Fibroblast of skin of left quadriceps (primary cell): ENCODE measurements around the gene VAMP1.
"Not testable (repeated sequence)": the region's sequence is repeated elsewhere in the genome, so short reads cannot be mapped to it uniquely, and the experiment has no call there.

Source experiments
- DNase-seq, 2 experiments: peaks; one replicate each; pipeline ENCODE4 v3.0.0-alpha.2; 2013; ENCODE audit warnings: low read depth in 2 of 2

VAMP1 gene

DNA sequence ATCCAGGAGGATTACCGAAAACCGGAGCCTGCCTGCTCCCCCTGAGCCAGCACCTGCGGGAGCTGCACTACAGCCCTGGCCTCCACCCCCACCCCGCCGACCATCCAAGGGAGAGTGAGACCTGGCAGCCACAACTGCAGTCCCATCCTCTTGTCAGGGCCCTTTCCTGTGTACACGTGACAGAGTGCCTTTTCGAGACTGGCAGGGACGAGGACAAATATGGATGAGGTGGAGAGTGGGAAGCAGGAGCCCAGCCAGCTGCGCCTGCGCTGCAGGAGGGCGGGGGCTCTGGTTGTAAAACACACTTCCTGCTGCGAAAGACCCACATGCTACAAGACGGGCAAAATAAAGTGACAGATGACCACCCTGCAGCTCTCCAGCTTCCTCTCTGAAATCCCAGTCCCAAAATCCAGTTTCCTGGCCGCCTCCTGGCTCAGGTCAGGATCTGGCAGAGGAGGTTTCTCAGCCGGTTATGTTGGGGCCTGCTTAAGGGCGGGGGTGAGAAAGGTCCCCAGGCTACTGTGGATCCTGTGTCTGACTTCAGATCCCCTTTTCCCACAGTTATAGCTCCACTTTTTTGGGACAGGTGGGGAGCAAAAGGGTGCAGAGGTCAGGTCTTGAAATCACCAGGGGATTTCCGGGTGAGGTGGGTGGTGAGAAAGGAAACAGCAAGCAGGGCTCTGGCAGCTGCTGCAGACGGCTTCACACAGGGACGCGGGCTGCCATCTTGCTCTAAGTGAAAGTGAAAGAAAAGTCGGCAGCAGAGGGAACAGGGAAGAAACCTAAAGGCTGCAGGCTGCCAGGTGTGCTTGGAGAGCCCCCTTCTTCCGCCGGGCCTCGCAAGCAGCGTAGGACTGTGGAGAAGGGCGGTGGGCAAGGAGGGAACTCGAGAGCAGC is 18.9 kb downstream of the VAMP1 start, which contains the start of gene TAPBPL:
TAPBPL (plus strand) TSS at position 695 of the 897 bp plus-strand sequence. CDS start 207 bp downstream, outside the sequence.
- DNase-seq, result peak; percentile 58 to 61

DNA sequence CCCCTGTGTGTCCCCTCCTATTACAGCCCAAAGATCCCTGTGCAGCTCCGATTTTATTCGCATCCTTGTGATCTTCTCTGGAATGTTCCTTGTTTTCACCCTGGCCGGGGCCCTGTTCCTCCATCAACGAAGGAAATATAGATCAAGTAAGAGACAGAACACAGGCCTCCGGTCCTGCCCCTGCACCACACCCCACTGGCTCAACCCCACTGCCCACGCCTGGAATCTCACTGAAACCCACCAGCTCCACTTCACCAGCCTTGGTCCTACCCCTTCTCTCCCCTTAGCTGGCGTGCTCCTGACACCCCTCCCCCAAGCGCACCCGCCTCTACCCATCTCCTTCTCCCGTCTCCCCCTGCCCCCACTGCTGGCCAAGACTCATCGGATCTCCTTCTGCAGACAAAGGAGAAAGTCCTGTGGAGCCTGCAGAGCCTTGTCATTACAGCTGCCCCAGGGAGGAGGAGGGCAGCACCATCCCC is 19.6 kb downstream of the VAMP1 start:
- DNase-seq, result no peak

DNA sequence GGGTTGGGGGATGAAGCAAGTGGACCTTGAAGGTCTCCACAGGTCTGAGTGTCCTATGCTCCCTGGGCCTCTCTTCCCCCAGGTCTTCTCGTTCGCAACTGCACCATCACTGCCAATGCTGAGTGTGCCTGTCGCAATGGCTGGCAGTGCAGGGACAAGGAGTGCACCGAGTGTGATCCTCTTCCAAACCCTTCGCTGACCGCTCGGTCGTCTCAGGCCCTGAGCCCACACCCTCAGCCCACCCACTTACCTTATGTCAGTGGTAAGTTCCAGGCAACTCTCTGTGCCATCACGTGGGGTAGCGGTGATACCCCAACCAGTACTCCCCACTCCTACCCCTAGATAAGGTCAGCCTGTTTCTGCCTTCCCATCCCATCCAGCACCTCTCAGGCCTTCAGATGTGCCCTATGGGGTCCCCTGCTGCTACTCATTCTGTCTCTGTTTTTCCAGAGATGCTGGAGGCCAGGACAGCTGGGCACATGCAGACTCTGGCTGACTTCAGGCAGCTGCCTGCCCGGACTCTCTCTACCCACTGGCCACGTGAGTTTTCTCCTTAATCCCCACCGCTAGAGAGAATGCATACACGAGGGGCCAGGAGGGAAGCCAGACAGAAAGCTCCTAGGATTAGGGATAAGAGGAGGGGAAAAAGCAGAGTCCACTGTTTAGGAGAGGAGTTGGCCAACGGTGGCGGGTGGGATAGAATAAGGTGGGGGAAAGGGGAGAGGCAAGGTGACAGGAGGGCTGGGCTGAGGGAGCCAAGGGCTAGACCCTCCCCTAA is 20.2 kb downstream of the VAMP1 start:
- no peak for DNase-seq

- DNase-seq, result no peak
Observed at GRCh38 chr12:6444704-6445688, 25.5 kb downstream of the VAMP1 start, which contains the start of gene CD27. TSS of gene CD27 (plus strand) at chr12:6444955. CDS start at chr12:6445096, 141 bp downstream.

GRCh38 chr12:6444031-6444430 is 26.4 kb downstream of the VAMP1 start:
- no peak for DNase-seq

DNA sequence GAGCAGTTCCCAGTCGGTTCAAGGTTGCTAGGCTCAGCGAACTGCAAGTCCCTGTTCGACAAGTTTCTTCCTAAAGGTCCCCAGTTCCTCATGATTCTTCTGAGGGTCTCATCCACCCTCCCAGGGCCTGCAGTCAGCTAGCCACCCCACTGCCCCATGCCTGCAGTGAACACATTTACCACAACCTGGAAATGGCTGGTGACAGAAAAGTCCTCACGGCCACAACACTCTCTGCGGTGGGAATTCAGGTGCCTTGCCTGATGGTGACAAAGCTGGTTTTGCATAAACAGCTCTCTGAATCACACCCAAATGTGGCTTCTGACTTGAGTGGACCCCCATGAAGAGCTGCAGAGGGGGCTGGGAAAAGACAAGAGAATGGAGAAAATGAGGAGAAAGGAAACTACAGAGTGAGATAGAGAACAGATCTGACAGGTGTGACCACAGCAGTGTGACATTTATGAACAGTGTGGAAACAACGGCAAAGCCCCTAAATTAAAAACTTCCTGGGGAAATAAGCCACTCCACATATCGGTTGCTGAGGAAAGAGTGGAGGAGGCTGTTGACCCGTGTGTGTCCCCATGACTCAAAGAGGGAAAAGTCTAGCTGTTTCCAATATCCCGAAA is 27.0 kb downstream of the VAMP1 start:
- DNase-seq, result no peak

GRCh38 chr12:6442836-6443235 is 27.6 kb downstream of the VAMP1 start:
- DNase-seq, result no peak

- DNase-seq, result no peak
Observed at GRCh38 chr12:6440391-6440790, 30.1 kb downstream of the VAMP1 start.

GRCh38 chr12:6438345-6438744 is 32.1 kb downstream of the VAMP1 start:
- DNase-seq, result no peak

- DNase-seq, result no peak
Observed at GRCh38 chr12:6437586-6437985, 32.9 kb downstream of the VAMP1 start.

DNA sequence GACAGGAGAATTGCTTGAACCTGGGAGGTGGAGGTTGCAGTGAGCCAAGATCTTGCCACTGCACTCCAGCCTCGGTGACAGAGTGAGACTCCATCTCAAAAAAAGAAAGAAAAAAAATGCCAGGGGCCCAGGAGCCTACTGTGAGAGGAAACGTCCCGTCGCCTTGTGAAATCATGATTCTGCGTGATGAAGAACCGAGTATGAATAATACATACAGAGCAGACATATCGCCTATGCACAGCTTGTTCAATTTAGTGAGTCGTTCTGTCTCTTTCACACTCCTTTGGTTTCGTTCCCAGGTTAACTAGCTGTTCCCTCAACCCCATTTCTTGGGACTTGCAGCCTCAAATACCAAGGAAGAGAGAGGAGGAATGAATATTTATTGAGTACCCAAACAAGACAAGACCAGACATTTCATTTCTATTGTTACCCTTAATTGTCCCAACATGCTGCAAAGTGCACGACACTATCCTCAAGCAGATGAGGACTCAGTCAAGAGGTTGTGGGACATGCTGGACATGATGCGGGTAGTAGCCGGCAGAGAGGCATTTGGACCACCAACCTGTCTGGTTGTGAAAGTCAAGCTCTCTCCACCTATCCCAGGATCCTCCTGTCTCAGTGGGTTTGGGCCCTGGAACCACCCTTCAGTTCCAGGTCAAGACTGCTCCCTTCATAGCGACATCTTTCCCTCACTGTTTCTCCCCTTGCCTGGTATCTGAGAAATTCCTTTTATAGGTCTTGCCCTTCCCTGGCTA is 34.3 kb downstream of the VAMP1 start:
- no peak for DNase-seq

GRCh38 chr12:6434205-6435140 is 36.0 kb downstream of the VAMP1 start:
- no peak for DNase-seq

DNA sequence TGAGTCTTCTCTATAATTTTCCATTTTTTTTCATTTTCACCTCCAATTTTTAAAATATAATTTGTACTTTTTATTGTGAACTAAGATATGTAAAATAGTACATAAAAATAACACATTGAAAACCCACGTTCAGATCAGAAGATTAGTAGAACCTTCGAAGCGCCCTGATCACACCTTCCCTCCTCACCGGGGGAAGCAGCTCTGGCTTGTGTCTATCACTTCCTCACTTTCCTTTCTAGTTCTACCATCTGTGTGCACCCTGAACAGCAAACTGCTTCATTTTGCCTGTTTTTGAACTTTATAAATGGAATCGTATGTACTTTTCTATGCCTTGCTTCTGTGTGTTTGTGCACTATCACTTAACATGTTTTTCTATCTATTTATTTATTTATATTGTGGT is 37.5 kb downstream of the VAMP1 start:
- DNase-seq, result no peak

DNA sequence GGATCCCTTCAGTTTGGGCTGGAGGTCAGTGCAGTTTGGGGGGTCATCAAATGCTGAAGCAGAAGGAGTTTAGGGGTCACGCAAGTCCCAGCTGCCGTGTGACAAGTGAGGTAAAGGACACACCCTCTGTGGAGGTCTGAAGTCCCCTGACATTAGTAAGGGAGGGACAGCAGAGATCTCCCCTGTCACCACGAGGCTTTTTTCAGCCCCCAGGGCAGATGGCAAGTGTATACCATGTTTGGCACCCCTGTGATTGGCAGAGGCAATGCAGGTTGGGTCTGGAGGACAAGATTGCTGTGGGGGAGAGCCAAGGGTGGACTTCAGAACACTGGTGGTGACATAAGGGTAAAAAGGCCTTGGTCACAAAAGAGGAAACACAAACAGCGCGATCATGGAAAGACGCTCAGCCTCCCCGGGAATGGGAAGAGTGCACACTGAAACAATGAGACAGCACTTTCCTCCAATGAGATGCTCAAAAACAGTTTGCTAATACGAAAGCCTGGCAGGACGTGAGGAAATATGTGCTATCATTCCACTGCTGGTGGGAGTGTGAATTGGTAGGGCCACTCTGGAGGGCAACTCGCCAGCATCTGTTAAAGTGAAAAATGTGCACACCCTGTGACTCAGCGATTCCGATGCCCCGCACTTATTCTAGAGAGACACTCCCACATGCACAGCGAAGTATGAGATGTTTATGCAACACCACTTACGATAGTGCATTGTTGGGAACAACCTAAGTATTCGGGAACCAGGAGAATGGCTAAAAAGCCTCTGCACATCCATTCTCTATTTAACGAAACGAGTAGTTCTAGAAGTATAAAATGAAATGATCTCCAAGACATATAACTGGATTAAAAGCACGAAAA is 40.1 kb downstream of the VAMP1 start:
- peak; percentile 83 to 85 for DNase-seq

GRCh38 chr12:6428326-6428725 is 42.2 kb downstream of the VAMP1 start:
- no peak for DNase-seq

DNA sequence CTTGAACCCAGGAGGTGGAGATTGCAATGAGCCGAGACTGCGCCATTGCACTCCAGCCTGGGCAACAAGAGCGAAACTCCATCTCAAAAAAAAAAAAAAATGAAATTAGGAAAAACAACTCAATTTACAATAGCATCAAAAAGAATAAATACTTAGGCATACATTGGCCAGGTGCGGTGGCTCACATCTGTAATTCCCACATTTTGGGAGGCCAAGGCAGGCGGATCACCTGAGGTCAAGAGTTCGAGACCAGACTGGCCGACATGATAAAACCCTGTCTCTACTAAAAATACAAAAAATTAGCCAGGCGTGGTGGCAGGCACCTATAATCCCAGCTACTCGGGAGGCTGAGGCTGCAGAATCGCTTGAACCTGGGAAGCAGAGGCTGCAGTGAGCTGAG is 42.7 kb downstream of the VAMP1 start:
- not testable (repeated sequence) for DNase-seq

DNA sequence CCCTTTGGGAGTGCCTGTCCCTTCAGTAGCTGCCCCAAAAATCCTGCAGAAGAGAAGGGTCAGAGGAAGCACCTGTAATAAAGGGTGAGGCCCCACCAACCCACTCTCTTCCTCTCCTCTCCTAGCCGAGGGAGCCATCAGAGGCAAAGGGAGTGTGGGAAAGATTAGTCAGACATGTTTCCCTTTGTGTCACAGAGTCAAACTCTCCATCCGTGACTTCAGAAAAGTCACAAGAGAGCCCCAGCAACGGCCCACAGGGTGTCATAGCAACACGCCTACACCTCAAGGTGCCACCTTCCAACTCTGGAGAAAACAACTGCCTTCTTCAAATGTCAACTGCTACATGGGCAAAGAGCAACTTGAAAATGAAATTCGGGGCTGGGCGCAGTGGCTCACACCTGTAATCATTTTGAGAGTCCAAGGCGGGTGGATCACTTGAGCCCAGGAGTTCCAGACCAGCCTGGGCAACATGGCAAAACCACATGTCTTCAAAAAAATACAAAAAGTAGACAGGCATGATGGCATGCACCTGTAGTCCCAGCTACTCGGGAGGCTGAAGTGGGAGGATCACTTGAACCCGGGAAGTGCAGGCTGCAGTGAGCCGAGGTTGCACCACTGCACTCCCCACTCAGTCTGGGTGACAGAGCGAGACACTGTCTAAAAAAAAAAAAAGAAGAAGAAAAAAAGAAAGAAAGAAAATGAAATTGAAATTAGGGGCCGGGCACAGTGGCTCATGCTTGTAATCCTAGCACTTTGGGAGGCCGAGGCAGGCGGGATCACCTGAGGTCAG is 43.4 kb downstream of the VAMP1 start:
- DNase-seq, result no peak
